ENCODE results near the gene MAD1L1.
"Not testable (repeated sequence)": the region's sequence is repeated elsewhere in the genome, so short reads cannot be mapped to it uniquely, and the experiment has no call there.

Gene MAD1L1

DNA sequence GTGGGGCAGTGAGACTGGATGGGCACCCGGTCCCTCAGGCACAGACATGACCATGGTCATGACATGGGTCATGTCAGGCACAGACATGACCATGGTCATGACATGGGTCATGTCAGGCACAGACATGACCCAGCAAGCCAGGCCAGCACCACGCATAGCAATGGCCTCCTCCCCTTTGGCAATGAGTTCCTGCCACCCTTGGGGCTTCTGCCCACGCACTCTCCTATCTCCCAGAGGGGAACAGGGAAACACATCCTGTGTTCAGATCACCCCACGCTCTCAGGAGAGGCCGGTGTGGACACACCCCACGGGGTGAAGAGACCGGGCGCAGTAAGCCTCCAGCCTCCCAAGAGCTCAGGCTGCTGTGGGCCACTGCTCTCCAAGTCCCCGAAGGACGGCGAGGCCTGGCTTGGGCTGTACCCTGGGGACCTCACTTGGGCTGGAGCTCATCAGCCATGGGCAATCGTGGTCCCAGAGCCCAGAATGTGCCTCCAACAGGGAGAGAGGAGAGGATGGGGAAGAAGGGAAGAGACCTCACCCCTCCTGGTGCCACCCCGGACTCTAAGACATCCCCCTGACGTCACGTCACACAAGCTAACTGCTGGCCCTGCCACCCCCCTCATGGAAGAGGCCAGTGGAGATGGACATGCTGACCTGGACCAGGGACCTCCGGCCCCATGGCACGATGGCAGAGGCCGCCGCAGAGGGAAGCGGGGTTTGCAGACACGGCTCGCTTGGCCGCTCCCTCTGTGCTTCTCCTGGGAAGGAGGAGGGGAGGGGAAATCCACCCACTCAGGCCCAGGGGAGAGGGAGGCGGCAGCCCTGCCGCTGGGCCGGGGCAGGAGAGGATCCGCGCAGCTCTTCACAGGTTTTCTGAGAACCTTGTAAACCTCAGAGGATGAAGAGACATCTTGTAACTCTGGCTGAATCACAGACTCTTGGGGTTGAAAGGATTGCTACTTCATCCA lies 293.0 kb downstream of the MAD1L1 start:
- DNase-seq (ENCODE audit: low read depth) = no peak

DNA sequence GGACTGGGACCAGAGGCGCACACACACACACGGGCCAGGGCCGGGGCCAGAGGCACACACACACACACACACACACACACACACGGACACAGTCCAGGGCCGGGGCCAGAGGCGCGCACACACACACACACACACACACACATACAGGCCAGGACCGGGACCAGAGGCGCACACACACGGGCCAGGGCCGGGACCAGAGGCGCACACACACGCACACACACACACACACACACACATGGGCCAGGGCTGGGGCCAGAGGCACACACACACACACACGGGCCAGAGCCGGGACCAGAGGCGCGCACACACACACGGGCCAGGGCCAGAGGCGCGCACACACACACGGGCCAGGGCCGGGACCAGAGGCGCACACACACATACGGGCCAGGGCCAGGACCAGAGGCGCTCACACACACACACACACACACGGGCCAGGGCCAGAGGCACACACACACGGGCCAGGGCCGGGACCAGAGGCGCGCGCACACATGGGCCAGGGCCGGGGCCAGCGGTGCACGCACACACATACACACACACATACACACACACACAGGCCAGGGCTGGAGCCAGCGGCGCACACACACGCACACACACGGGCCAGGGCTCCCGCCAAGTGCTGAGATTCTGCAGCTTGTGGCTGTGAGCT lies 293.8 kb downstream of the MAD1L1 start:
- no peak for DNase-seq (ENCODE audit: low read depth)

DNA sequence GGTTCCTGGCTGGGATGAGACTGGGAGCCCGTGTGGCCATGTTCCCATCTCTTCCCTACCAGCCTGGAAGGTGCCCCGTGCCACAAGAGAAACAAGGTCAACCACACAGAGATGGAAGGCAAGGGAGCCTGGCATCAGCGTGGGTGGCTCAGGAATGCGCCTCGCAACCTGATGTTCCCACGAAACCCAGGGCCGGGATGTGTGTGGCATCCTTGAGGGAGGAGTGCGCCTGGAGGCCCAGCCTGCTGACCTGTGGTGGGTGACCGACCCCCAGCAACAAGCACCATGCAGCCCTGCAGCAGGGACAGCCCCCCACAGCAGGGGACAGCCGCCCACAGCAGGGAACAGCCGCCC lies 295.5 kb downstream of the MAD1L1 start:
- no peak for DNase-seq (ENCODE audit: low read depth)

DNA sequence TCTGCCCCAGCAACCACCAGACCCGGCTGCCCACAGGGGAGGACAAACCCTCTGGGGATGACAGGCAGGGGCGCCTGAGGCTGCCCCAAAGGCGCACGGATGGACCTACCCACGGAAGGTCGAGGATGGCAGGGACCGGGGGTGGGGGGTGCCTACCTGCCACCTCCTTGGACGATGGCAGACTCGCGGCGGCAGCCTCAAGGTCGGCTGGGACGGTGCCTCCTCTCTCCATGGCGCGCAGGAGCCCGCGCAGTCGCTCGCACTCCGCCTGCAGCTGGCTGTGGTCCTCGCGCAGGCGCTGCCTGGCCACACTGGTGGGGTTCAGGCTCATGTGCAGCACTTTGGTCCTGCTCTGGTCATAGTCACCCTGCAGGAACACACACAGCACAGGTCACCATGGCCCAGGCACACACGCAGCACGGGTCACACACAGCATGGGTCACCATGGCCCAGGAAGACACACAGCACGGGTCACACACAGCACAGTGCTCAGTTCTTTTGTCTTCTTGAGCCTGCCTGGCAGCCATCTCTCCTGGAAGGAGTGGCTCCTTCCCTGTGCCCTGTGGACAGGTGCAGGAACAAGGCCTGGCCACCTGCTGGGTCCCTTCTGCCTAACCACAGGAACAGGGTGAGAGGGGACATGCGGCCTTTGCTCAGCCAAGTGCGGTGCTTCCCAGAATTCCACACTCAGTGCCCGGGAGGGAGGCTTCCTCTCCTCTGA lies 296.1 kb downstream of the MAD1L1 start:
- DNase-seq (ENCODE audit: low read depth) = no peak

DNA sequence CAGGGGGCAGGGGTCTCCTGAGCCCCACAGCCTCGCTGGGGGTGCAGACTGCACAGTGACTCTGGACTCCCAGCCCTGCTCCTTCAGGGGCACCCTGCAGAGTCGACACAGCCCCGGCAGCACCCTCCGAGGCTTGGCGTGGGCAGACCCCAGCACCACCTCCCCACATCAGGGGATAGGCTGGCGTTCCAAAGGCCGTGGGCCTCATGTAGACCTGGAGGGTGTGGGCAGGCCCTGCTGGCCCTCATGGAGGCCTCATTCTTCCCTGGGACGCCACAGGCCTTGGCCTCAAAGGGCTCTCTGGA lies 296.8 kb downstream of the MAD1L1 start:
- DNase-seq (ENCODE audit: low read depth) = no peak

DNA sequence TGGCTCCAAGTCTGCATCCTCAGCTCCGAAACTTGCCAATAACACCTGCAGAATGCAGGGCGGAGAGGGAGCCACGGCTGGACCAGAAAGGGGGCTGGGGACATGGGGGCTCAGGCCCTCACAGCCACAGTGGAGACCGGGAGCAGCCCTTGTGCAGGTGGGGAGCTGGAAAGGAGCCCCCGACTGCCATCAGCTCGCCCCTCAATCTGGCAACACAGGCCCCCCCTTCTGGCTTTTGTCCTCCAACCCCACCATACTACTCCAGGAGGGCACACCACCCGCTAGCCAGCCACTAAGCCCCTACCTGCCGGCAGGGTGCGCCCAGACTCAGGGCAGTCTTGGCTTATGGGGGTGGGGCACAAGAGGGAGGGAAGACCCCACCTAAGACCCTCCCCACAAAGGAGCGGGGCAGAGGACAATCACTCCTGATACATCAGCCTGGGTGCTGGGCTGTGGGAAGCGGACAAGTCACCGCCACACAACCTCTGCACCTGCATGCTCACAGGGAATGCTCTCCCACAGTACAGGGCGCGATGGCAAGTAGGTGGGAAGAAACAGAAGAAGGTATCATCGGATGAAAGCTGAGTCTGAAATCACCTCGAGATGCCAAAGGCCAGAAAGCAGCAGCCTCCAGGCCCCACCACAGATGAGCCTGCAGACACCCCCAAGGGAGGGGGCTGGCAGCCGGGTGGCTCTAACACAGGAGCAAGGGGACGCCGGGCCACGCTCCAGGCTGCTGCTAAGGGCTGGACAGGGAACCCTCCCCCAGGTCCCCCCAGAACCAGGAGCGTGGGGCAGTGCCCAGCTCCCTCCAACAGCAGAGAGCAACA lies 297.4 kb downstream of the MAD1L1 start:
- no peak for DNase-seq (ENCODE audit: low read depth)

DNA sequence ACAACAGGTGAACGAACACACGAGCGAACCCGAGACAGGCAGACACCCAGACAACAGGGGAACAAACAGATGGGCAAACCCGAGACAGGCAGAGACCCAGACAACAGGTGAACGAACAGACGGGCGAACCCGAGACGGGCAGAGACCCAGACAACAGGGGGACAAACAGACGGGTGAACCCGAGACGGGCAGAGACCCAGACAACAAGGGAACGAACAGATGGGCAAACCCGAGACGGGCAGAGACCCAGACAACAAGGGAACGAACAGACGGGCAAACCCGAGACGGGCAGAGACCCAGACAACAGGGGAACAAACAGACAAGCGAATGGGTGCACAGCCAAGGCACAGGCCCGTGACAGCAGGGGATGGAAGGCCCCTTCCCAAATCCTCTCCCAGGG lies 298.0 kb downstream of the MAD1L1 start:
- no peak for DNase-seq (ENCODE audit: low read depth)

DNA sequence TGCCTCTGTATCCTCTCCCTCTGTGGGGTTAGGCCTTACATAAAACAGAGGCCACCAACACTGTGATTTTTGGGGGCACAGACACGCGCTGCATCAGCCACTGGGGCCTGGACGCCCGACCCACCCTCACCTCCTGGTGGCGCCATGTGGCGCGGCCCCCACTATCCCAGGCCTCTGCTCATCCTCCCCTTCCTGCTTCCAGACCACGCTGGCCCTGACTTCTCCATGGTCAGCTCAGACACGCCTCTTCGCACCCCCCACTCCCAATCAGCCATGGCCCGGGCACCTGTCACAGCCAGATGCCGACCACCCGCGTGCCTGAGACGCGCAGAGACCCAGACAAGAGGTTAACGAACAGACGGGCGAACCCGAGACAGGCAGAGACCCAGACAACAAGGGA lies 298.7 kb downstream of the MAD1L1 start:
- no peak for DNase-seq (ENCODE audit: low read depth)

DNA sequence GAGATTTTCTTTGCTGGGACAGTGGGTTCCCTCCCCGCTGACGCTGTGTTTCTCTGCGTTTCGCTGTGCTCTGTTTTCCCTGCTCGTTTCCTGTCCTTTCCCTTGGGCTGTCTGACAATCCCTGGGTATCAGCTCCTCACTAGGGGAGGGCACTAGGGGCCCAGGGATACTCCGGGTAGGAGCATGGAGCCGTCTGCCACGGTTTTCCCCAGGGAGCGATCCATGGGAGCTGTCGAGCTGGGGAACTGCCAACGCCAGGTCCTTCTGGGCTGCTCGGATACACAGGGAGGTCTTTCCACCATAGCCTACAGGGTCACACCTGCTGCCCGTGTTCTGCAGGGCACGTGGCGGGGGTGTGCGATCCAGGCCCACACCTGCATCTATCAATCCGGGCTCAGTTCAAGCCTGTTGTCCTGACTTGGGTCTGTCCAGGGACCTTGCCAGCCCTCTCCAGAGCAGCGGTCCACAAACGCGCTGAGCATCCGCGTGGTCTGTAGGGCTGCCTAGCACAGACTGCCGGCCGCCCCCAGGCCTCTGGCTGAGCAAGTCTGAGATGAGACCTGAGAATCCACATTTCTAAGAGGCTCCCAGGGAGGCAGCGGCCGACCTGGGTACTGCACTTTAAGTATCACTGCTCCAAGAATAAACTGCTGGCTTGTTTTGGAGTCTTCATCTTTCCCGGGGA lies 299.5 kb downstream of the MAD1L1 start:
- no peak for DNase-seq (ENCODE audit: low read depth)

DNA sequence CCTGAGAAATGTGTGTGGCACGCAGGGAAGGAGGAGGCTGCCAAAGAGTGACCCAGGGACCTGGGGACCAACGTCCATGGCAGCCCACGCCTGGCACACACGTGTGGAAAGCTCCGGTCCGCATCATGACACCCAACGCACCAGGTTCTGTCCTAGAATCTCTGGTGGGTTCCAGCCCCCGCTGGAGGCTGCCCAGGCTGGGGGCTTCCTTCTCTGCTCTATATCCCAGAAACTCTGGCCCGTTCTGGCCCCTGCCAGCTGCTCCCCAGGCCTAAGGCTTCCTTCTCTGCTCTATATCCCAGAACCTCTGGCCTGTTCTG lies 300.8 kb downstream of the MAD1L1 start:
- no peak for DNase-seq (ENCODE audit: low read depth)

DNA sequence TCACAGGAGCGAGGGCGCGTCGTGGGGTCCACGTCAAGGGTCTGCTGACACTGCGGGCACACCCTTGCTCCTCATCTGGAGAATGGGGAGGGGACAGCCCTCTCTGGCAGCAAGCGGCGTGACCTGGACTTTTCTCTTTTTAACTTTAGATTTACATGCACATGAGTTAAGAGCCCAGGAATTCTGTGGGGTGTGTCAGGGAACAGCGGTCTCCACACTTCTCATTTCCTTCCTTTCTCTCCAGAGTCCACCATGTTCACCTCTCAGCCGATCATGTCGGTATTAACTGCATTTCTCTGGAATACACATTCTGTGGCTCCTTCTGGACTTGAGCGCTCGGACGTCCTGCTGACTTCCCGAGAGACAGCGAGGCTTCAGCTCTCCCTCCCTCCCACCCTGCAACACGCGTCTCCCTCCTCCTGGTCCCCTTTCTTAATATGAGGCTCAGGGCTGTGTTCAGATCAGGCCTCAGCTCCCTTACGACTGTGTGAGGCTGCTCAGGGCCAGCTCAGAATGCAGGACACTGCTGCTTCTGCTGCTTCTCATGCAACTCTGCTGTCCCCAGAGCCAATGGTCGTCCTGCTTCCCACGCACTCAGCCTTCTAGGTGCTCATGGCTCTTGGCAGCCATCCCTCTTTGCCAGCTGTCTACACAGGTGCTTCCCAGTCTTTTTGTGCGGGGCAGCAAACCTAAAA lies 301.3 kb downstream of the MAD1L1 start:
- no peak for DNase-seq (ENCODE audit: low read depth)

DNA sequence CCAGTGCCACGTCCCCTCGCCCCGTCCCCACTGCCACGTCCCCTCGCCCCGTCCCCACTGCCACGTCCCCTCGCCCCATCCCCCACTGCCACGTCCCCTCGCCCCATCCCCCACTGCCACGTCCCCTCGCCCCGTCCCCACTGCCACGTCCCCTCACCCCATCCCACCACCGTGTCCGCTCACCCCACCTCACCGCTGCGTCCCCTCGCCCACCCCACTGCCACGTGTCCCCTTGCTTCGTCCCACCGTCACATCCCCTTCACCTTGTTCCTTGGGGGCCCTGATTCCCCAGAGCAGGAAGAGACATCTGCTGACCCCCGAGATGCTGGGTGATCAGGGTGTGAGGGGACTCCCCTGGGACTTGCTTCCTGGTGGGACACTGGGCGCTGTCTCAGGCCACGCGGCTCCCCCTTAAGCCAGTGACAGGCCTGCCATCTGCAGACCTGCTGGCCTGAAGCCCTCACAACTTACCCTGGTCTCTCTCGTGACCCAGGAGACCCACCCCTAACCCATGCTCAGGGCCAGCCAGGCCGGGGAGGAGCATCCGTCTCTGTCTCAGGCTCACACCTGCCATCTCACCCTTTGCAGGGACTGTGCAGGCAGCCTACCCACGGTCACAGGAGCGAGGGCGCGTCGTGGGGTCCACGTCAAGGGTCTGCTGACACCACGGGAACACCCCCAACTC lies 302.2 kb downstream of the MAD1L1 start:
- DNase-seq (ENCODE audit: low read depth) = no peak

DNA sequence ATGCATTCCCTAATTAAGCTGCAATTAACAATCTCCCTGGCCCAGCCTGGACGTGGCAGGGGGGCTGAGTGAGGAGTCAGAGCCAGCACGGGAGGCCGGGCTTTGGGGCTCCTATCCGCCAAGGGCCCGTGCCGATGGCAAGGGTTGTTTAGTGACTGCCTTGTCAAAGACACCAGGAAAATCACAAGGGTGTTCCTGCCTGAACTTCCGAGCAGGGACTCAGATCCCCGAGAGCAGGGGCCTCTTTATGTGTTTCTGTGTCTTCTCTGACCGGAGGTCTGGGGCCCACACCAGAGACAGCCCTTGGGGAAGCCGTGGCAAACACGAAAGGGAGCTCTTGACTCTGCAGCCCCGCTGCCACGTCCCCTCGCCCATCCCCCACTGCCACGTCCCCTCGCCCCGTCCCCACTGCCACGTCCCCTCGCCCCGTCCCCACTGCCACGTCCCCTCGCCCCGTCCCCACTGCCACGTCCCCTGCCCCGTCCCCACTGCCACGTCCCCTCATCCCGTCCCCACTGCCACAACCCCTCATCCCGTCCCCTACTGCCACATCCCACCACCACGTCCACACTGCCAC lies 303.3 kb downstream of the MAD1L1 start:
- DNase-seq (ENCODE audit: low read depth) = not testable (repeated sequence)

DNA sequence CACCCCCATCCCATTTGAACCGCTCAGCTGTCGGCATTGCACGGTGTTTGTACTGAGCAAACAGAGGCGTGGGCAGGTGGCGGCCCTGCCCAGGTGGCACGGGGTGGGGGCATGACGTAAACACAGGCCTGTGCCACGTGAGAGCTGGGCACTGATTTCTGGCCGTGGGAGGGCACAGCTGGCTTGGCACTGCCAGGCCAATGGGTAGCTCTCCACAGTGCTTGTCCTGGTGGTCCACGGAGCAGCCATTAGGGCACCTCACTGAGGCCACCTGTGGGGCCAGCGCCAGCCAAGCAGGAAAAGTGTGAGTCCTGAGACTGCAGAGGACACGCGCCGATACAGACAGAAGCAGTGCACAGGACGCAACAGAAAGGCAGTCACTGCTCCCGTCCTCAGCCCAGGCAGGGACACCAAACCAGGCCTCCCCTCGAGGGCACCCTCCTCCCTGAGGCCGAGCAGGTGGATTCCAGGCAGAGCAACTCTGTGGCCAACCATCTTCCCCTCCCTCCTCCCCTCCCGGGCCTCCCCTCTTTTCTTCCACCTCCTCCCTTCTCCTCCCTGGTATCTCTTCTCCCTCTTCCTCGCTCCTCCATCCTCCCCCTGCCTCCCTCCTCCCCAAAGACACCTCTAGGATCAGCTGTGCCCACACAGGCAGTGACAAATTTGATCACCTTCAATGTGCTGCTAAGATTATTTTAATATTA lies 303.9 kb downstream of the MAD1L1 start:
- no peak for DNase-seq (ENCODE audit: low read depth)

DNA sequence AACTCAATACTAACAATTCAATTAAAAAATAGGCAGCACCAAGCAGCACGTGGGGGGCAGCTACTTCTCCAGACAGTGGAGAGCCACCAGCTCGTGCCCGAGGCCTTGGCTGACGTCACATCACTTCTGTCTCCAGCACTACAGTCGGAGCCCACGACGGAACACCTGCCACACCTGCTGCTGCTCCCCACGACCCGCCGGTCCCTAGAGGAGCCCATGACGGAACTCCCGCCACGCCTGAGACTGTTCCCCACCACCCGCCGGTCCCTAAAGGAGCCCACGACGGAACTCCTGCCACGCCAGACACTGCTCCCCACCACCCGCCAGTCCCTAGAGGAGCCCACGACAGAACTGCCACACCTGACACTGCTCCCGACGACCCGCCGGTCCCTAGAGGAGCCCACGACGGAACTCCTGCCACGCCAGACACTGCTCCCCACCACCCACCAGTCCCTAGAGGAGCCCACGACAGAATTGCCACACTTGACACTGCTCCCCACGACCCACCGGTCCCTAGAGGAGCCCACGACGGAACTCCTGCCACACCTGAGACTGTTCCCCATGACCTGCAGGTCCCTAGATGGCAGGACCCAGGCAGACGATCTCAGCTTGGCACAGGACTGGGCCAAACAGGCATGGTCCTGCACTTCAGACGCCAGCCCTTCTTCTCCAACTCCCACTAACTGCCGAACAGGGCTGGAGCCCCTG lies 304.7 kb downstream of the MAD1L1 start:
- DNase-seq (ENCODE audit: low read depth) = no peak

DNA sequence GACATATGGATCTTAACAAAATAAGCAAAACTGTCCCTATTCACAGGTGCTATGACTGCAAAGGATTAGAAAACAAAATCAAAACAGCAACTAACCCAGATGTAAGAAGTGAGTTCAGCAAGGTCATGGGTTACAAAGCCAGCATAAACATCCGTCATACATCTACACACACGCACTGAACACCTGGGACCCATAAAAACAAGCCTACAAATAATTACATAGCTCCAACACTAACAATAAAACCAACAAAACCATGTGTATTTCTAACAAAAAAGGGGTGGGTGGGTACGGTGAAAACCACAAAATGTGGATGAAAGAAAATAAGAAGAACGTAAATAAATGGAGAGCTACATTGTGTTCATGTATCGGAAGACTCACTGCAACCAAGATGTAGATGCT lies 305.8 kb downstream of the MAD1L1 start:
- no peak for DNase-seq (ENCODE audit: low read depth)

DNA sequence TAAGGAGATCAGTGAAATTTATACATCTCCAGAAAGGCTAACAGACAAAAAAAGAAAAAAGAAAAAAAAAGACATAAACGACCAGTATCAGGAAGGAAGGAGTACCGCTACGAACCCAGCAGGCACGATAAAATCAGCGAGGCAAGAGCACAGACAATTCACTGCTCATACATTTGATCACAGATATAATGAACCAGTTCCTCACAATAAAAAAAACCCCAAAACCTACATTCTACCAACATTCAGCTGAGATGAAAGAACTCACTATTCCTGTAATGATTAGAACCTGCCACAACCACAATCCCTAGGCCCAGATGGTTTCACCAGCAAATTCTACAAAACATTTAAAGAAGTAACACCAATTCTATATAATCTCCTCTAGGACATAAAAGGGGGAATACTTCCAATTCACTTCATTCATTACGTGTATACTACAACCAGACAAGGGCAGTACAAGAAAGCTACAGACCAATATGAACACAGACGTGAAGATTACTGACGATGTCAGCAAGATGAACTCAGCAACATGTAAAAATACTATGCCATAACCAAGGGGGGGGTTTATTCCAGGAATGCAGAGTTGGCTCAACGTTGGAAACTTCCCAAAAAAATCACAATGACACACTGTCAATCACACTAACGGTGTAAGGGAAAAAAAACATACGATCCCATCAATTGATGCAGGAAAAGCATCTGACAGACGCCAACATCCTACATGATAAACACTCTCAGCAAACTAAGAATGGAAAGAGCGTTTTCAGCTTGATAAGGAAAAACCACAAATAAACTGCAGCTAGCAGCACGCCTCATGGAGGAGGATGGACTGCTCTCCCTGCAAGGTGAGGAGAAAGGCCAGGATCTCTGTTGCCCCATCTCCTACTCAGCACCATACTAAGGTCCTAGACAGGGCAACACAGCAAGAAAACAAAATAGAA lies 306.5 kb downstream of the MAD1L1 start:
- DNase-seq (ENCODE audit: low read depth) = no peak

DNA sequence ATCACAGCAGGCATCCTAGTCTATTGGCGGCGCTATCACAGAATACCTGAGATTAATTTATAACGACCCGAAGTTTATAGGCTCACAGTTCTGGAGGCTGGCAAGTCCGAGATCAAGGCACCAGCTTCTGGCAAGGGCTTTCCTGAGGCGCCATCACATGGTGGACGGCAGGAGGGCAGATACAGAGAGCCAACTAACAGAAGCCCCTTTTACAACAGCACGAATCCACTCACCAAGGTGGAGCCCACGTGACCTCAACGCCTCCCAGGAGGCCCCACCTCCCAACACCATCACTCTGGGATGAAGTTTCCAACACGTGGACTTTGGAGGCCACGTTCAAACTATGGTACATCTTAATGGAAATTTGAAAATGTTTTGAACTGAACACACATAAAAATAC lies 307.4 kb downstream of the MAD1L1 start:
- no peak for DNase-seq (ENCODE audit: low read depth)
